Ascending aorta (tissue), 2 donors: ENCODE measurements around the gene TMEM59. TPM values are rescaled to one million over a fixed set of nuclear protein-coding genes. Genes with fewer than 3 reads are reported as not detected.
"Not testable (repeated sequence)": the region's sequence is repeated elsewhere in the genome, so short reads cannot be mapped to it uniquely, and the experiment has no call there.

ENCODE experiments used
- DNase-seq, 2 donors: peaks; one replicate each; pipeline ENCODE4 v3.0.0-alpha.2; 2019; ENCODE audit warnings: low spot score in 2 of 2
- H3K27ac ChIP-seq, 2 donors: fragments of 200-600 bp; sonication (generic); one replicate each; pipeline ENCODE4 v1.5.1; 2016 to 2017; ENCODE audit warnings: mild to moderate bottlenecking in 1 of 2
- H3K27me3 ChIP-seq: fragments of 200-600 bp; sonication (generic); one replicate; pipeline ENCODE4 v1.5.1; 2017
- H3K36me3 ChIP-seq, 2 donors: fragments of 200-600 bp; sonication (generic); one replicate each; pipeline ENCODE4 v1.5.1; 2016
- H3K4me1 ChIP-seq, 2 donors: fragments of 200-600 bp; sonication (generic); one replicate each; pipeline ENCODE4 v1.5.1; 2016 to 2017; ENCODE audit warnings: mild to moderate bottlenecking in 1 of 2
- H3K4me3 ChIP-seq, 2 donors: fragments of 200-600 bp; sonication (generic); one replicate each; pipeline ENCODE4 v1.5.1; 2016 to 2017; ENCODE audit warnings: mild to moderate bottlenecking in 1 of 2
- H3K9me3 ChIP-seq, 2 donors: fragments of 200-600 bp; sonication (generic); one replicate each; pipeline ENCODE4 v1.5.1; 2016
- intact Hi-C: fragments of 100-400 bp; cut with DNase I; formaldehyde crosslinking; loops from one replicate; pipeline ENCODE4 v1.15.1; 2023
- total RNA-seq: library from RNA; depleted of rRNA; stranded (reverse); fragments of >200 nt; gene quantifications from one replicate; pipeline ENCODE4 v1.1.0, GENCODE V29; 2016
- TF ChIP-seq, protein P1 (sequence below), 3 experiments: fragments of 200-600 bp in 2 of 3; fragments of 450-650 bp in 1 of 3; sonication (generic) in 2 of 3; IDR thresholded peaks; one replicate each; pipeline ENCODE4 v1.5.1; 2016 to 2019; ENCODE audit warnings: antibody characterized with exemption in 3 of 3, mild to moderate bottlenecking in 1 of 3, moderate library complexity in 1 of 3

The TMEM59 gene
- total RNA-seq, 1 donor from 2014 or later = 97.5 TPM

DNA sequence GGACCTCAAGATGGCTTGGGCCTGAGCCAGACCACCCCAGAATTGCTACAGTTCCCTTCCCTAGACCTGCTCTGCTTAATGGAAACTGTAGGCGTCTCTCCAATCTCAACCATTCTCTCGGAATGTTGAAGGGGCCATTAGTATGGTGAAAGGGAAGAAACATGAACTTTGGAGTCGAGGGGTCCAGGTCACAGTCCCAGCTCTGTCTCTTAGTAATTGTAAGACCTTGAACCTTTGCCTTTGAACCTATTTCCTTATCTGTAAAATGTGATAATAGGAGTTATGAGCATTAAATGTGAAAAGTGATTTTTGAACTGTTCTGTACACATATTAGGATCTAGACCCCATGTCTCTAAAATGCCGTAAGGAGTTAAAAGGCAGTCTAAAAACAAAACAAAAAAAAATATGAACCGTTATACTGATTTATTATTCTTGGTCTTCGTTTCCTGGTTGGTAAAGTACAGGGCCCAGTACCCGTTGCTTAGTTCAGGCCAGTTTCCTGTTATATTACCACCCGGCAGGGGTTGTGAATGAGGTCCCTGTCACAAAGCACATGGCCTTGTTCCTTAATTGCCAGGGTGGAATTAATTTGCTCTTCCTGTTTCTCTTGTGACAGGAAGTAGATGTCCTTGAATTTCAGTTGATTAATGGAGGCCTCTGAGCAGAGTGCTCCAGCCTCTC is 42.7 kb upstream of the TMEM59 start:
- intact Hi-C loops = no loop called here
- TF ChIP-seq, protein P1, sequence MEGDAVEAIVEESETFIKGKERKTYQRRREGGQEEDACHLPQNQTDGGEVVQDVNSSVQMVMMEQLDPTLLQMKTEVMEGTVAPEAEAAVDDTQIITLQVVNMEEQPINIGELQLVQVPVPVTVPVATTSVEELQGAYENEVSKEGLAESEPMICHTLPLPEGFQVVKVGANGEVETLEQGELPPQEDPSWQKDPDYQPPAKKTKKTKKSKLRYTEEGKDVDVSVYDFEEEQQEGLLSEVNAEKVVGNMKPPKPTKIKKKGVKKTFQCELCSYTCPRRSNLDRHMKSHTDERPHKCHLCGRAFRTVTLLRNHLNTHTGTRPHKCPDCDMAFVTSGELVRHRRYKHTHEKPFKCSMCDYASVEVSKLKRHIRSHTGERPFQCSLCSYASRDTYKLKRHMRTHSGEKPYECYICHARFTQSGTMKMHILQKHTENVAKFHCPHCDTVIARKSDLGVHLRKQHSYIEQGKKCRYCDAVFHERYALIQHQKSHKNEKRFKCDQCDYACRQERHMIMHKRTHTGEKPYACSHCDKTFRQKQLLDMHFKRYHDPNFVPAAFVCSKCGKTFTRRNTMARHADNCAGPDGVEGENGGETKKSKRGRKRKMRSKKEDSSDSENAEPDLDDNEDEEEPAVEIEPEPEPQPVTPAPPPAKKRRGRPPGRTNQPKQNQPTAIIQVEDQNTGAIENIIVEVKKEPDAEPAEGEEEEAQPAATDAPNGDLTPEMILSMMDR (IDR thresholded peaks at IDR 0.05) = no peak
- no peaks in the 10 kb centered on the region for H3K27me3 ChIP-seq
- H3K9me3 ChIP-seq = no peaks in the 10 kb centered on the region
- H3K4me3 ChIP-seq = no peak overlapping the region
- no peak overlapping the region for H3K27ac ChIP-seq
- no peak for DNase-seq
- H3K36me3 ChIP-seq = peaks cover 0 to 3% of the 10 kb centered on the region in 2 donors
- H3K4me1 ChIP-seq = no peaks in the 10 kb centered on the region

DNA sequence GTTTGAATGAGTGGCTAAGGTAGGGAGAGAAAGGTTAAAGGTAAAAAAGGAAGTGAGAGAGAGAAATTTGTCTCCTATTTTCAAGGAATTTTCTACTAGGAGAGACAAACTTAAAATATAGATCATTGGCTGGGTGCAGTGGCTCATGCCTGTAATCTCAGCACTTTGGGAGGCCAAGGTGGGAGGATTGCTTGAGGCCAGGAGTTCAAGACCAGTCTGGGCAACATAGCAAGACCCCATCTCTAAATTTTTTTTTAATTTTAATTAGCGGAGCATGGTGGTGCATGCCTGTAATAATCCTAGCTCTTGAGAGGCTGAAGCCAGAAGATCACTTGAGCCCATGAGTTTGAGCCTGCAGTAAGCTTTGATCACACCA is 41.7 kb upstream of the TMEM59 start:
- H3K9me3 ChIP-seq, H3K36me3 ChIP-seq, H3K4me3 ChIP-seq, DNase-seq, H3K4me1 ChIP-seq, H3K27me3 ChIP-seq, intact Hi-C loops, H3K27ac ChIP-seq: not testable (repeated sequence)

DNA sequence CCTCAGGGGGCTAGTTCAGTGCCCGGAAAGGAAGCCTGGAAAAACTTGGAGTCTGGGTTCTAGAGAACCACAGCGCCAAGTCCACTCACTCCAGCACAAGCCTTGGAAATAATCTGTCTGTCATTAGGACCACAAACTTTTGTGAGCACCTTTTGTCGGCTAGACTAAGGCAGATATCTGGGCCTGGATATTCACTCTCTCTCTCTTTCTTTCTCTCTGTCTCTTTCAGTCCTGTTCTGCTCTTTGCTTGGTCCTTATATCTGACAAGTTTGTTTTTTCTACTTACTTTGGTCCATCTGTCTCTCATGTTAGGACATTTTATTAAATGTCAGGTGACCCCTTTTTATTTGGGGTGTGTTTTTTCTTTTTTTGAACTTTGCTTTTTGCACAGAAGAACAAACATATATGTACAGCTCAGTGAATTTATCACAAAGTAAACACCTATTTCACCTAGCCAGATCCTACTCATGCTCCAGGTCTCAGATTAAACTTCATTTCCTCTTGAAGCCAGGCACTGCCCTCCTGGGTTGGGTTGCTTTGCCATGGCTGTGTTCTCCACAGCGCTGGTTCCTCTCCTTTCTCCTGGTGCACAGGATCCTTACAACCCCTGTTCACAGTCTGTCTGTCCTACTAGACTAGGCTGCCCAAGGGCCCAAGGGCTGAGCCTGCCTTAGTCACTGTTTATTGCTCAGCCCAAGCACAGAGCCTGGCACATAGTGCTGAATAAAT is 41.2 kb upstream of the TMEM59 start:
- intact Hi-C loops = no loop called here
- H3K4me3 ChIP-seq = no peak overlapping the region

GRCh38 chr1:54091666-54092065 is 38.7 kb upstream of the TMEM59 start:
- no peak for DNase-seq
- H3K4me3 ChIP-seq = no peak overlapping the region
- H3K27me3 ChIP-seq = no peaks in the 10 kb centered on the region
- H3K9me3 ChIP-seq = no peaks in the 10 kb centered on the region
- peaks cover 0 to 3% of the 10 kb centered on the region in 2 donors for H3K36me3 ChIP-seq
- H3K27ac ChIP-seq = no peak overlapping the region
- TF ChIP-seq, protein P1 (IDR thresholded peaks at IDR 0.05) = no peak
- H3K4me1 ChIP-seq = no peaks in the 10 kb centered on the region
- intact Hi-C loops = no loop called here

More for the DNA sequence above, 41.2 kb upstream of the TMEM59 start:
- peaks cover 0 to 3% of the 10 kb centered on the region in 2 donors for H3K36me3 ChIP-seq
- DNase-seq = no peak
- H3K27me3 ChIP-seq = no peaks in the 10 kb centered on the region
- TF ChIP-seq, protein P1 (IDR thresholded peaks at IDR 0.05) = no peak
- H3K27ac ChIP-seq = no peak overlapping the region
- H3K4me1 ChIP-seq = no peaks in the 10 kb centered on the region
- H3K9me3 ChIP-seq = no peaks in the 10 kb centered on the region

DNA sequence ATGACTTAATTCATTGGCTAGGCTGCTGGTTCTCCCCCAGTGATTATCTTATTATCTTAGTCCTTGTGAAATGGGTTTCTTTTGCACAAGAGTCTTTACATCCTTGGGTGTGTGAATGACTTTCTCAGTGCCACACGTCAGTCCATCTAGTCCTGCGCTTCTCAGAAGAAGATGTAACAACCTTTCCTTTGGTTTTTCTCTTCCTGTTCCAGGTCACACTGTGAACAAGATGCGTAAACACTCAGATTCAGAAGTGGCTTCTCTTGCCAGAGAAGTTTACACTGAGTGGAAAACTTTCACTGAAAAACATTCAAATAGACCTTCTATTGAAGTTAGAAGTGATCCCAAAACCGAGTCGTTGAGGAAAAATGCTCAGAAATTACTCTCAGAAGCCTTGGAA is 35.4 kb upstream of the TMEM59 start:
- no peaks in the 10 kb centered on the region for H3K4me1 ChIP-seq
- TF ChIP-seq, protein P1 (IDR thresholded peaks at IDR 0.05) = no peak
- no peaks in the 10 kb centered on the region for H3K27me3 ChIP-seq
- intact Hi-C loops = no loop called here
- no peak for DNase-seq
- H3K9me3 ChIP-seq = no peaks in the 10 kb centered on the region
- no peak overlapping the region for H3K27ac ChIP-seq
- no peaks in the 10 kb centered on the region for H3K36me3 ChIP-seq
- no peak overlapping the region for H3K4me3 ChIP-seq

GRCh38 chr1:54086754-54087153 is 33.8 kb upstream of the TMEM59 start:
- no peak overlapping the region for H3K4me3 ChIP-seq
- intact Hi-C loops = no loop called here
- no peak for DNase-seq

More at GRCh38 chr1:54086754-54087153, 33.8 kb upstream of the TMEM59 start:
- no peaks in the 10 kb centered on the region for H3K36me3 ChIP-seq
- H3K27me3 ChIP-seq = no peaks in the 10 kb centered on the region
- TF ChIP-seq, protein P1 (IDR thresholded peaks at IDR 0.05) = no peak
- H3K4me1 ChIP-seq = no peaks in the 10 kb centered on the region
- H3K9me3 ChIP-seq = no peaks in the 10 kb centered on the region
- H3K27ac ChIP-seq = no peak overlapping the region
